CD14-positive monocyte (primary cell): ENCODE results near the gene LIN9. TPM values are rescaled to one million over a fixed set of nuclear protein-coding genes. Genes with fewer than 3 reads are reported as not detected.

Source experiments
- DNase-seq, 3 donors: peaks; one replicate each; pipeline ENCODE4 v3.0.0-alpha.2; 2011 to 2022
- H2AFZ ChIP-seq: 2 replicates; pipeline ENCODE4 v1.6.0; 2012; ENCODE audit warnings: mild to moderate bottlenecking, low read depth, low read length, inconsistent platforms; ENCODE audit not compliant: insufficient read depth, poor library complexity, severe bottlenecking
- H3K27ac ChIP-seq, 2 donors: 1 replicate in 1 of 2; 2 replicates in 1 of 2; pipeline ENCODE4 v1.5.1; 2012 to 2013; ENCODE audit warnings: low read length in 2 of 2, control low read depth in 1 of 2, inconsistent platforms in 1 of 2, low read depth in 1 of 2, mild to moderate bottlenecking in 1 of 2
- H3K27me3 ChIP-seq, 2 donors: one replicate each; pipeline versions ENCODE4 v1.6.0 to v1.6.1; 2011 to 2013; ENCODE audit warnings: low read length in 2 of 2; ENCODE audit not compliant: control insufficient read depth in 2 of 2, insufficient read depth in 2 of 2
- H3K36me3 ChIP-seq, 2 donors: replicated peaks in 1 of 2; 1 replicate in 1 of 2; 2 replicates in 1 of 2; pipeline versions ENCODE4 v1.5.1 to v1.6.1; 2012 to 2013; ENCODE audit warnings: low read length in 2 of 2, control low read depth in 1 of 2, inconsistent platforms in 1 of 2, mild to moderate bottlenecking in 1 of 2; ENCODE audit not compliant: insufficient read depth in 2 of 2, control insufficient read depth in 1 of 2
- H3K4me1 ChIP-seq, 2 donors: 1 replicate in 1 of 2; 2 replicates in 1 of 2; pipeline versions ENCODE4 v1.5.1 to v1.6.1; 2012 to 2013; ENCODE audit warnings: low read length in 2 of 2, control low read depth in 1 of 2, inconsistent platforms in 1 of 2, mild to moderate bottlenecking in 1 of 2, moderate library complexity in 1 of 2; ENCODE audit not compliant: insufficient read depth in 2 of 2, control insufficient read depth in 1 of 2
- H3K4me2 ChIP-seq: replicated peaks from 2 replicates; pipeline ENCODE3; 2012; ENCODE audit warnings: low read length, moderate library complexity, mild to moderate bottlenecking; ENCODE audit not compliant: poor library complexity, severe bottlenecking; ENCODE audit errors: extremely low read depth
- H3K4me3 ChIP-seq, 3 experiments: fragments of 200-600 bp in 1 of 3; sonication (generic) in 1 of 3; replicated peaks in 1 of 3; 1 replicate in 2 of 3; 2 replicates in 1 of 3; pipeline ENCODE4 v1.5.1; 2011 to 2013; ENCODE audit warnings: low read length in 3 of 3, mild to moderate bottlenecking in 3 of 3, control low read depth in 2 of 3, low read depth in 2 of 3, inconsistent platforms in 1 of 3, moderate library complexity in 1 of 3
- H3K79me2 ChIP-seq: 2 replicates; pipeline ENCODE4 v1.6.0; 2012; ENCODE audit warnings: mild to moderate bottlenecking, control low read depth, inconsistent platforms, low read length, moderate library complexity; ENCODE audit not compliant: insufficient read depth
- H3K9ac ChIP-seq: 2 replicates; pipeline ENCODE4 v1.6.0; 2017; ENCODE audit warnings: low read length, mild to moderate bottlenecking; ENCODE audit not compliant: insufficient read depth, poor library complexity, severe bottlenecking
- H3K9me3 ChIP-seq, 2 donors: replicated peaks in 1 of 2; 1 replicate in 1 of 2; 2 replicates in 1 of 2; pipeline versions ENCODE4 v1.5.1 to v1.6.1; 2012 to 2013; ENCODE audit warnings: low read length in 2 of 2, control low read depth in 1 of 2; ENCODE audit not compliant: control insufficient read depth in 1 of 2, insufficient read depth in 1 of 2
- H4K20me1 ChIP-seq: 2 replicates; pipeline ENCODE4 v1.6.0; 2012; ENCODE audit warnings: mild to moderate bottlenecking, low read length, control low read depth, moderate library complexity; ENCODE audit not compliant: insufficient read depth
- H3K27ac Mint-ChIP-seq, 7 donors: one replicate each; pipeline ENCODE4 v1.8.0; 2020; ENCODE audit warnings: mild to moderate bottlenecking in 7 of 7, mixed read lengths in 7 of 7, moderate library complexity in 6 of 7, inconsistent platforms in 2 of 7
- H3K27me3 Mint-ChIP-seq, 3 donors: one replicate each; pipeline ENCODE4 v1.8.0; 2021 to 2022; ENCODE audit warnings: low read depth in 3 of 3, mild to moderate bottlenecking in 3 of 3, mixed read lengths in 3 of 3, moderate library complexity in 3 of 3, inconsistent platforms in 1 of 3
- H3K36me3 Mint-ChIP-seq, 2 donors: one replicate each; pipeline ENCODE4 v1.8.0; 2020; ENCODE audit warnings: mixed read lengths in 2 of 2, inconsistent platforms in 1 of 2, mild to moderate bottlenecking in 1 of 2
- H3K4me1 Mint-ChIP-seq: one replicate; pipeline ENCODE4 v1.8.0; 2020; ENCODE audit warnings: mild to moderate bottlenecking, mixed read lengths
- H3K4me3 Mint-ChIP-seq, 2 donors: one replicate each; pipeline ENCODE4 v1.8.0; 2020; ENCODE audit warnings: mild to moderate bottlenecking in 2 of 2, mixed read lengths in 2 of 2, moderate library complexity in 1 of 2
- H3K9me3 Mint-ChIP-seq, 7 donors: one replicate each; pipeline ENCODE4 v1.8.0; 2020 to 2022; ENCODE audit warnings: mixed read lengths in 7 of 7, mild to moderate bottlenecking in 6 of 7, moderate library complexity in 6 of 7, inconsistent platforms in 2 of 7
- CTCF ChIP-seq: fragments of 200-600 bp; IDR thresholded peaks from one replicate; pipeline ENCODE4 v1.8.0; 2022; ENCODE audit warnings: antibody characterized with exemption, mild to moderate bottlenecking
- WGBS: methylation state at CpG from one replicate; pipeline ENCODE4 v1.1.5; 2013; ENCODE audit warnings: missing lambda C conversion rate; ENCODE audit not compliant: insufficient coverage; 5-methylcytosine and 5-hydroxymethylcytosine counted together
- intact Hi-C, 2 donors: fragments of 100-400 bp; cut with micrococcal nuclease; formaldehyde crosslinking; loops; one replicate each; pipeline versions ENCODE4 v1.15.0 to v1.15.1; 2023
- polyA plus RNA-seq, 3 donors: library from polyadenylated mRNA; depleted of rRNA in 1 of 3; unstranded in 2 of 3; stranded (reverse) in 1 of 3; fragments of 300-500 nt in 2 of 3; fragments of >200 nt in 1 of 3; fragmentation: Illumina TruSeq in 2 of 3; gene quantifications; 1 replicate in 2 of 3; 2 replicates in 1 of 3; pipeline ENCODE4 v1.2.3, GENCODE V29; 2012 to 2021

LIN9 gene
- polyA plus RNA-seq, 3 donors: 0.56 to 1.3 (median 0.76) TPM

GRCh38 chr1:226314055-226314454 is 5.1 kb upstream of the LIN9 start:
- peaks cover 2 to 9% (median 9%) of the 10 kb centered on the region in 3 donors for H3K27me3 Mint-ChIP-seq
- Histone ChIP-seq H3K79me2 (no peaks in the 10 kb centered on the region), H3K4me1 (peaks cover 7 to 14% of the 10 kb centered on the region in 2 donors), H3K27ac (no peak overlapping the region), H3K4me2 (no peak overlapping the region), H3K9me3 (no peaks in the 10 kb centered on the region), H4K20me1 (no peaks in the 10 kb centered on the region), H2AFZ (no peak overlapping the region), H3K27me3 (peaks cover 0 to 3% of the 10 kb centered on the region in 2 donors), H3K36me3 (no peaks in the 10 kb centered on the region), H3K9ac (no peak overlapping the region), H3K4me3 (no peak overlapping the region)
- DNase-seq: no peak
- peaks cover 13% of the 10 kb centered on the region for H3K4me1 Mint-ChIP-seq
- H3K9me3 Mint-ChIP-seq: peaks cover 0 to 3% (median 2%) of the 10 kb centered on the region in 7 donors
- H3K4me3 Mint-ChIP-seq: no peak overlapping the region
- no peak for TF ChIP-seq CTCF
- H3K36me3 Mint-ChIP-seq: no peaks in the 10 kb centered on the region
- intact Hi-C loops: no loop called here
- no peak overlapping the region for H3K27ac Mint-ChIP-seq

GRCh38 chr1:226312065-226312464 is 3.1 kb upstream of the LIN9 start:
- Mint-ChIP-seq H3K27ac (no peak overlapping the region), H3K36me3 (no peaks in the 10 kb centered on the region), H3K4me3 (no peak overlapping the region), H3K27me3 (peaks cover 2 to 9% (median 6%) of the 10 kb centered on the region in 3 donors), H3K9me3 (peaks cover 0 to 2% (median 0%) of the 10 kb centered on the region in 7 donors), H3K4me1 (peaks cover 19% of the 10 kb centered on the region)
- H2AFZ ChIP-seq: no peak overlapping the region
- H3K27ac ChIP-seq: no peak overlapping the region
- no peaks in the 10 kb centered on the region for H3K9me3 ChIP-seq
- no CpG with 5 or more reads among the region's 2 CpGs for WGBS
- H3K9ac ChIP-seq: no peak overlapping the region
- intact Hi-C loops: no loop called here
- no peak overlapping the region for H3K4me2 ChIP-seq
- no peak for TF ChIP-seq CTCF
- peaks cover 19% of the 10 kb centered on the region for H3K79me2 ChIP-seq
- H3K4me3 ChIP-seq: no peak overlapping the region
- no peak for DNase-seq
- H3K4me1 ChIP-seq: peaks cover 12 to 20% of the 10 kb centered on the region in 2 donors
- no peaks in the 10 kb centered on the region for H3K36me3 ChIP-seq
- peaks cover 0 to 3% of the 10 kb centered on the region in 2 donors for H3K27me3 ChIP-seq
- no peaks in the 10 kb centered on the region for H4K20me1 ChIP-seq
